Mesendoderm (in vitro differentiated cells): ENCODE results near the gene ETV3L.
A peak's percentile ranks its signal among the peaks of the same experiment; 100 is the strongest.
"Not testable (repeated sequence)": the region's sequence is repeated elsewhere in the genome, so short reads cannot be mapped to it uniquely, and the experiment has no call there.

Experiments
- DNase-seq: peaks from one replicate; pipeline ENCODE4 v3.0.0; 2013
- H2AK5ac ChIP-seq: 2 replicates; pipeline ENCODE4 v1.6.1; 2013; ENCODE audit warnings: low read length, inconsistent platforms
- H2BK120ac ChIP-seq: 2 replicates; pipeline ENCODE4 v1.6.1; 2013; ENCODE audit warnings: low read depth, mild to moderate bottlenecking, low read length, moderate library complexity, mixed read lengths
- H2BK15ac ChIP-seq: replicated peaks from 2 replicates; pipeline ENCODE4 v1.6.1; 2013; ENCODE audit warnings: low read depth, mild to moderate bottlenecking, moderate library complexity
- H2BK5ac ChIP-seq: 2 replicates; pipeline ENCODE4 v1.6.1; 2013; ENCODE audit warnings: low read length, inconsistent platforms
- H3K18ac ChIP-seq: 2 replicates; pipeline ENCODE4 v1.6.1; 2013; ENCODE audit warnings: mild to moderate bottlenecking, low read length, mixed read lengths
- H3K23ac ChIP-seq: one replicate; pipeline ENCODE4 v1.6.1; 2013; ENCODE audit warnings: low read length
- H3K27ac ChIP-seq: 2 replicates; pipeline ENCODE4 v1.5.1; 2013; ENCODE audit warnings: low read depth, mild to moderate bottlenecking, inconsistent platforms, low read length, moderate library complexity
- H3K27me3 ChIP-seq: 2 replicates; pipeline ENCODE4 v1.6.1; 2013; ENCODE audit warnings: low read length, control low read depth, mild to moderate bottlenecking, inconsistent platforms; ENCODE audit not compliant: insufficient read depth, poor library complexity
- H3K36me3 ChIP-seq: 2 replicates; pipeline ENCODE4 v1.6.1; 2013; ENCODE audit warnings: low read length, inconsistent platforms; ENCODE audit not compliant: control insufficient read depth, insufficient read depth
- H3K4ac ChIP-seq: one replicate; pipeline ENCODE4 v1.6.1; 2013; ENCODE audit warnings: low read depth, mild to moderate bottlenecking, low read length, moderate library complexity
- H3K4me1 ChIP-seq: 2 replicates; pipeline ENCODE4 v1.6.1; 2013; ENCODE audit warnings: low read depth, low read length, inconsistent platforms; ENCODE audit not compliant: control insufficient read depth
- H3K4me2 ChIP-seq: 2 replicates; pipeline ENCODE4 v1.6.1; 2013; ENCODE audit warnings: low read length
- H3K4me3 ChIP-seq: 2 replicates; pipeline ENCODE4 v1.5.1; 2013; ENCODE audit warnings: mild to moderate bottlenecking, low read length
- H3K56ac ChIP-seq: one replicate; pipeline ENCODE4 v1.6.1; 2013; ENCODE audit warnings: low read length
- H3K79me1 ChIP-seq: 2 replicates; pipeline ENCODE4 v1.6.1; 2013; ENCODE audit warnings: low read length, inconsistent platforms
- H3K79me2 ChIP-seq: 2 replicates; pipeline ENCODE4 v1.6.1; 2013; ENCODE audit warnings: mild to moderate bottlenecking, low read length; ENCODE audit not compliant: control insufficient read depth, insufficient read depth
- H3K9ac ChIP-seq: 2 replicates; pipeline ENCODE4 v1.6.1; 2013; ENCODE audit warnings: low read length, inconsistent platforms
- H4K5ac ChIP-seq: one replicate; pipeline ENCODE4 v1.6.1; 2013; ENCODE audit warnings: low read length
- H4K8ac ChIP-seq: one replicate; pipeline ENCODE4 v1.6.1; 2013; ENCODE audit warnings: low read depth, mild to moderate bottlenecking, control low read depth, low read length, moderate library complexity
- WGBS: extraction: QIAGEN DNeasy Blood & Tissue Kit; methylation state at CpG from one replicate; pipeline ENCODE4 v1.1.7; 2013; ENCODE audit warnings: low lambda C conversion rate, missing lambda C conversion rate; ENCODE audit not compliant: insufficient coverage; ENCODE audit errors: extremely low coverage; 5-methylcytosine and 5-hydroxymethylcytosine counted together

Gene ETV3L

DNA sequence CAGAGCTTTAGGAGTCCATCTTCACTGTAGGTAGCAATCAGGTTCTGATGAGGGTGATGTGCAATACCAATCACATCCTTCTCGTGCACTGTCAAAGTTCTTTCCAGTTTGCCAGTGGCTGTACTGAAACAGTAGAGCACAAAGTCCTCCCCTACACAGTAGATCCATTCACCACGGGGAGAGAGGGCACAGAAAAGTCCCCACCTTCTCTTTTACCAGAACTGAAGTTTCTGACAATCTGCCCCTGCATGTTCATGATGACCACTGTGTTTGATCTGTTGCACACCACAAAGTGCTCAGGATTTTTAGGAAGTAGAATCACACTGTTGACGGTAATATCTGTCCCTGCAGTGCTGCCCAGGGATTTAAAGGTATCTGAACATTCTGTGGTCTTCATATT is 40.4 kb downstream of the ETV3L start:
- H2AK5ac ChIP-seq, DNase-seq, H4K8ac ChIP-seq, H3K4me2 ChIP-seq, H3K4me3 ChIP-seq, H2BK5ac ChIP-seq, H3K56ac ChIP-seq, H3K23ac ChIP-seq, H3K27ac ChIP-seq, H4K5ac ChIP-seq, H3K27me3 ChIP-seq, H3K79me2 ChIP-seq, H2BK120ac ChIP-seq, H3K4ac ChIP-seq, H3K79me1 ChIP-seq, H3K18ac ChIP-seq, H3K36me3 ChIP-seq, H3K9ac ChIP-seq, H2BK15ac ChIP-seq, H3K4me1 ChIP-seq: not testable (repeated sequence)
- WGBS = no CpG with 5 or more reads among the region's 3 CpGs

DNA sequence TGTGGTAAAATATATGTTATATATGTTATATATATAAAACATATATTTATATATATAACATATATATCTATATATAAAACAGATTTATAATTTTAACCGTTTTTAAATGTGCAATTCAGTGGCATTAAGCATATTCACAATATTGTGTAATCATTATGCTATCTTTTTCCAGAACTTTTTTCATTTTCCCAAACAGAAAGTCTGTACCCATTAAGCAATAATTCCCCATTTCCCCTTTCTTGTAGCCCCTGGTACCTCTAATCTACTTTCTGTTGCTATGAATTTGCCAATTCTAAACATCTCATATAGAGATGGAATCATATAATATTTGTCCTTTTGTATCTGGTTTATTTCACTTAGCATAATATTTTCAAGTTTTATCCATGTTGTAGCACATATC is 43.3 kb downstream of the ETV3L start:
- no peaks in the 10 kb centered on the region for H3K27me3 ChIP-seq
- no peak overlapping the region for H3K4me2 ChIP-seq
- H2BK15ac ChIP-seq = no peak overlapping the region
- no peak overlapping the region for H4K5ac ChIP-seq
- no peak overlapping the region for H2BK120ac ChIP-seq
- H2BK5ac ChIP-seq = no peak overlapping the region
- no peak for DNase-seq
- H3K79me1 ChIP-seq = no peaks in the 10 kb centered on the region
- no peak overlapping the region for H2AK5ac ChIP-seq
- H3K23ac ChIP-seq = no peak overlapping the region
- H3K36me3 ChIP-seq = no peaks in the 10 kb centered on the region
- WGBS = no CpG with 5 or more reads among the region's 1 CpG
- H3K9ac ChIP-seq = no peak overlapping the region
- no peaks in the 10 kb centered on the region for H3K79me2 ChIP-seq
- no peak overlapping the region for H3K4ac ChIP-seq
- H4K8ac ChIP-seq = no peak overlapping the region
- no peak overlapping the region for H3K56ac ChIP-seq
- no peak overlapping the region for H3K4me3 ChIP-seq
- no peak overlapping the region for H3K18ac ChIP-seq
- H3K27ac ChIP-seq = no peak overlapping the region
- H3K4me1 ChIP-seq = no peaks in the 10 kb centered on the region

DNA sequence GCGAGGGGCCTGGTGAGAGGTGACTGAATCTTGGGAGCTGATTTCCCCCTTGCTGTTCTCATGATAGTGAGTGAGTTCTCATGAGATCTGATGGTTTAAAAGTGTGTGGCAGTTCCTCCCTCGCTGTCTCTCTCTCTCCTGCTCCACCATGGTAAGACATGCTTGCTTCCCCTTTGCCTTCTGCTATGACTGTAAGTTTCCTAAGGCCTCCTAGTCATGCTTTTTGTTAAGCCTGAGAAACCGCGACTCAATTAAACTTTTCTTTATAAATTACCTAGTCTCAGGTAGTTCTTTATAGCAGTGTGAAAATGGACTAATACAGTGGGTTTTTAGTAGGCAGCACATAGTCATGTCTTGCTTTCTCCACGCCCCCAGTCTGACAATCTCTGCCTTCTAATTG is 43.9 kb downstream of the ETV3L start:
- H3K18ac ChIP-seq, H2BK15ac ChIP-seq, DNase-seq, H3K4ac ChIP-seq, H4K5ac ChIP-seq, H2AK5ac ChIP-seq, H3K27ac ChIP-seq, H3K4me1 ChIP-seq, H4K8ac ChIP-seq, H3K79me1 ChIP-seq, H3K36me3 ChIP-seq, H3K9ac ChIP-seq, H2BK120ac ChIP-seq, H3K4me3 ChIP-seq, H3K56ac ChIP-seq, H3K23ac ChIP-seq, H3K79me2 ChIP-seq, H3K4me2 ChIP-seq, H3K27me3 ChIP-seq, H2BK5ac ChIP-seq: not testable (repeated sequence)
- WGBS = no CpG with 5 or more reads among the region's 5 CpGs

DNA sequence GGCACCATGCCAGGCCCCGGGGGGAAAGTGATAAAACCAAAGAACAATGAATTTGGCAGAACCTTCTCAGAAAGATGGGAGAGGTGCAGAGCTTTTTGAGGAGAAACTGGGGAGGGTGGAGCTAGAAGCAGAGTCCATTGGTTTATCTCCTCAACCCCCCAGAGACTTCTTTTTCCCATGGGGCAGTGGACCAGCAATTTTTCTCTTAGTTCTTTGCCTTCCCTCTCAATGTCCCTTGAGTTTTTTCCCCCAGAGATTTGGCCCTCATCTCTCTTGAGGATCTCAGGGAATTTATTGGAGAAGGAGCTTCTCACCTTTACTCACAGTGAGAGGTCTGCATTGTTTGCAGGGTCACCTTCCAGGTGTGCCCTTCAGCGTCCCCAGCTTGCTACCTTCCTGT is 48.8 kb downstream of the ETV3L start:
- Histone ChIP-seq H3K56ac (no peak overlapping the region), H3K9ac (no peak overlapping the region), H3K79me2 (no peaks in the 10 kb centered on the region), H2BK5ac (no peak overlapping the region), H2AK5ac (no peak overlapping the region), H3K27me3 (no peaks in the 10 kb centered on the region), H3K18ac (no peak overlapping the region), H2BK15ac (no peak overlapping the region), H3K4ac (no peak overlapping the region), H4K8ac (no peak overlapping the region), H3K4me3 (no peak overlapping the region), H2BK120ac (no peak overlapping the region), H3K36me3 (no peaks in the 10 kb centered on the region), H4K5ac (no peak overlapping the region), H3K79me1 (no peaks in the 10 kb centered on the region), H3K4me2 (no peak overlapping the region), H3K4me1 (peaks cover 5% of the 10 kb centered on the region), H3K27ac (no peak overlapping the region), H3K23ac (no peak overlapping the region)
- no peak for DNase-seq
- WGBS = no CpG with 5 or more reads among the region's 2 CpGs

DNA sequence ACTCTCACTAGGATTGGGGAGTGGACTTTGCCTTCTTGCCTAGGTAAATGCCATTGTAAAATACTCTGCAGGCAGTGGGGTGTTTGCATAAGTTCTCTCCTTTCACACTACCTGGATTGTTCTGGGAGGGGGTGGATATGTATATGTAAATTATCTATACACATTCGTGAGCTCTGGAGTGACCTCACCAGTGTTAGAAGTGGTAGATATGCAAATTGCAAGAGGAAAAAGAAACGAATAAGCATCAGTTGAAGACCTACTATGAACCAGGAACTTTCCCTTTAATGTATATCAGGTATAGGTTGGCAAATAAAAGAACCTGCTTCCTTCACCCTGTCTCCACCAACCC is 52.6 kb downstream of the ETV3L start:
- Histone ChIP-seq H3K79me1 (peaks cover 12% of the 10 kb centered on the region), H2BK5ac (no peak overlapping the region), H3K23ac (no peak overlapping the region), H3K27me3 (no peaks in the 10 kb centered on the region), H3K9ac (no peak overlapping the region), H3K4me2 (no peak overlapping the region), H2AK5ac (no peak overlapping the region), H3K36me3 (no peaks in the 10 kb centered on the region), H3K4me1 (peaks cover 20% of the 10 kb centered on the region), H3K27ac (no peak overlapping the region), H2BK15ac (no peak overlapping the region), H3K18ac (no peak overlapping the region), H3K4me3 (no peak overlapping the region), H4K8ac (no peak overlapping the region), H3K4ac (no peak overlapping the region), H3K56ac (no peak overlapping the region), H2BK120ac (no peak overlapping the region), H3K79me2 (peaks cover 23% of the 10 kb centered on the region), H4K5ac (no peak overlapping the region)
- peak; percentile 53 for DNase-seq
- WGBS = no CpG with 5 or more reads among the region's 2 CpGs
